ENCODE data around the gene ARID2.

The ARID2 gene

GRCh38 chr12:45872446-45872845, 142.9 kb downstream of the ARID2 start:
- no peak for DNase-seq

- no peak for DNase-seq
These were observed 147.6 kb downstream of the ARID2 start for GRCh38 chr12:45877069-45877468.

- no peak for DNase-seq
These were observed 149.2 kb downstream of the ARID2 start for GRCh38 chr12:45878630-45879255.

- no peak for DNase-seq
These were observed 149.9 kb downstream of the ARID2 start for GRCh38 chr12:45879363-45879895.

- no peak for DNase-seq
These were observed 151.0 kb downstream of the ARID2 start for GRCh38 chr12:45880533-45880932.

GRCh38 chr12:45883187-45883586, 153.7 kb downstream of the ARID2 start:
- DNase-seq = no peak

GRCh38 chr12:45886685-45887084, 157.2 kb downstream of the ARID2 start:
- no peak for DNase-seq

GRCh38 chr12:45887544-45887943, 158.0 kb downstream of the ARID2 start:
- no peak for DNase-seq

GRCh38 chr12:45890276-45890675, 160.8 kb downstream of the ARID2 start:
- DNase-seq = no peak

GRCh38 chr12:45893240-45893639, 163.7 kb downstream of the ARID2 start:
- no peak for DNase-seq

GRCh38 chr12:45895961-45896360, 166.5 kb downstream of the ARID2 start:
- no peak for DNase-seq

GRCh38 chr12:45898094-45898493, 168.6 kb downstream of the ARID2 start:
- DNase-seq = no peak

GRCh38 chr12:45907955-45908354, 178.4 kb downstream of the ARID2 start:
- no peak for DNase-seq

GRCh38 chr12:45909041-45909713, 179.7 kb downstream of the ARID2 start:
- DNase-seq = no peak

GRCh38 chr12:45912774-45913173, 183.3 kb downstream of the ARID2 start:
- DNase-seq = no peak

- DNase-seq = no peak
These were observed 184.1 kb downstream of the ARID2 start for GRCh38 chr12:45913631-45914030.

GRCh38 chr12:45914090-45914489, 184.6 kb downstream of the ARID2 start:
- DNase-seq = peak; percentile 11

GRCh38 chr12:45915405-45915804, 185.9 kb downstream of the ARID2 start:
- no peak for DNase-seq

GRCh38 chr12:45918818-45919217, 189.3 kb downstream of the ARID2 start:
- DNase-seq = no peak

- no peak for DNase-seq
These were observed 198.8 kb downstream of the ARID2 start for GRCh38 chr12:45928309-45928708.

GRCh38 chr12:45930369-45930768, 200.9 kb downstream of the ARID2 start:
- no peak for DNase-seq

GRCh38 chr12:45933504-45933903, 204.0 kb downstream of the ARID2 start:
- no peak for DNase-seq

GRCh38 chr12:45934956-45935355, 205.4 kb downstream of the ARID2 start:
- DNase-seq = no peak

- no peak for DNase-seq
These were observed 209.1 kb downstream of the ARID2 start for GRCh38 chr12:45938566-45938965.

- no peak for DNase-seq
These were observed 210.3 kb downstream of the ARID2 start for GRCh38 chr12:45939759-45940158.

Data from T1000 (cell line).